Activated T-helper 1 cell treated with Interleukin-2 at 50 U/mL for 16 hours (primary cell): ENCODE data around the gene VPS26A.

Source experiments
- DNase-seq: peaks from one replicate; pipeline ENCODE4 v3.0.0-alpha.2; 2020; ENCODE audit warnings: low read depth

Gene VPS26A

GRCh38 chr10:69179089-69179742 lies 55.2 kb downstream of the VPS26A start:
- DNase-seq = peak; percentile 1

- DNase-seq = peak; percentile 69
Measured at GRCh38 chr10:69179743-69180524, 56.0 kb downstream of the VPS26A start, which contains the start of gene SUPV3L1. Gene SUPV3L1, plus strand, starts transcription at chr10:69180234. Its CDS starts 58 bp downstream, at chr10:69180292.

- no peak for DNase-seq
Measured at GRCh38 chr10:69180525-69181204, 56.7 kb downstream of the VPS26A start.

GRCh38 chr10:69181433-69181832 lies 57.5 kb downstream of the VPS26A start:
- DNase-seq = no peak

DNA sequence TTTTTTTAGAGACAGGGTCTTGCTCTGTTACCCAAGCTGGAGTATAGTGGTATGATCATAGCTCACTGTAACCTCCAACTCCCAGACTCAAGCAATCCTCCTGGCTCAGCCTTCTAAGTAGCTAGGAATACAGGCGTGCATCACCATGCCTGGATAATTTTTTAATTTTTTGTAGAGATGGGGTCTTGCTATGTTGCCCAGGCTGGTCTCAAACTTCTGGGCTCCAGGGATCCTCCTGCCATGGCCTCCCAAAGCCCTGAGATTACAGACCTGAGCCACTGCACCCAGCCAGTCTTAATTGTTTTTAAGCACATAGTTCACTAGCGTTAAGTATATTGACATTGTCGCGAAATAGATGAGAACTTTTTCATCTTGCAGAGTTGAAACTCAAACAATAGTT lies 58.0 kb downstream of the VPS26A start:
- DNase-seq = no peak

DNA sequence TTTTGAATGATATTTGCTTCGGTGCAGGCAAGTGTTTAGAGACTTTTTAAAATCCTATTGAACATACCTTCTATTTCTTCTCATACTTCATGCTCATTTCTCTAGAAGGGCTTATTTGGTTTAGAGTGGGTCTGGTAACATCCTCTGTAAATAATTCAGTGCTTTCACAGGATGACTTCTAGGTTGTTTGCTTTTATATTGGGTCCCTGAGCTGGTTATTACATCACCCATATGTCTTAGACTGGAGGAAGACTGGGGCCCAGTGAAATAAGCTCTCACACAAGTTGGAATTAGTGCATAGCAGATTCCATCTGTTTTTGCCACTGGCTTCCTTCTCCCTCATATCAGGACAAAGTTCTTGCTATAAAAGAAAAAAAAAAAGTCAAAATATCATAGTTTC lies 62.5 kb downstream of the VPS26A start:
- DNase-seq = no peak

DNA sequence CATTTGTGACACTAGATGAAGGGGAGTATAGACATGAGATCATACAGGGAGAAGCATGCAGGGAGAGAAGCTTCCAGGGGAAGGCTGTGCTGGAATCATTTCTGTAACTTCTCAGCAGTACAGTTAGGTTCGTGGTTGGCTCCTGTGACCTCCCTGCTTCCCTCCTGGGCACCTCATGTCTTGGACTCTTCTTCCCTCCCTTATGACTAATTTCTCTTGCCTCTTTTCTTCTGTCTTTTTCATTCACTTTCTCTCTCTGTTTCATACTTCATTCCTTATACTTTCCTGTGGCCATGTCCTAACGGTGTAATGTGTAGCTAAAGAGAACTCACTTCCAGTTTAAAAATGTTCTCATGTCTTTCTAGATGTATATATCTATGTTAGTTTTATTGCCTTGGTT lies 77.1 kb downstream of the VPS26A start:
- no peak for DNase-seq

GRCh38 chr10:69202332-69202731 lies 78.4 kb downstream of the VPS26A start:
- DNase-seq = no peak

DNA sequence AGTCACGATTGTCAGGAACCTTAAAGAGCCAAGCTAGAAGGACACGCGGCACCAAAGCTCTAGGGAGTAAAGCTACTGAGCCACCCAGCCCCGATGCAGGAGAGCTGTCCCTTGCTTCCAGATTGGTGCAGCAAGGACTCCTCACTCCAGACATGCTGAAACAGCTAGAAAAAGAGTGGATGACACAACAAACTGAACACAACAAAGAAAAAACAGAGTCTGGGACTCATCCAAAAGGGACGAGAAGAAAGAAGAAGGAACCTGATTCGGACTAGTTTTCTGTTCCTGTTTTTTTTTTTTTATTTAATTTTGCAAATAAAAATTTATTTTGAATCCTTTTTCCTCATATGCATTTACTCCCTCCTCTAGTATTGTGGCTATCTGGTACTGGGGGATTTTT lies 84.8 kb downstream of the VPS26A start:
- DNase-seq = no peak

- DNase-seq = no peak
Measured at GRCh38 chr10:69209787-69210484, 86.0 kb downstream of the VPS26A start.

- no peak for DNase-seq
Measured at GRCh38 chr10:69211104-69211503, 87.1 kb downstream of the VPS26A start.

DNA sequence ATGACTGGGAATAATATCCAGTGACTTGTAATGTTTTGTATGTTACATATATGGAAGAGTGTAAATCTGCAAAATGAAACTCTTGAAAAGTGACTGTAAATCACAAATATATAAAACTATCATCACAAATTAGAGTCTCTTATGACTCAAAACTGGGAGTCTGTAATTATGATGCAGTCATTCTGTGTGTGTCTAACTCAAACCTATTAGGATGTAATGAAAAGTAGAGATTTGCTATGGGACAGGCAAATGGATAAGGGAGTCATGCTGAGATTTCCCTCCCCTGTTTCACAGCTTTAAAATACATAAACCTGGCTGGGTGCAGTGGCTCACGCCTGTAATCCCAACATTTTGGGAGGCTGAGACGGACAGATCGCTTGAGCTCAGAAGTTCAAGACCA lies 87.5 kb downstream of the VPS26A start:
- DNase-seq = no peak

DNA sequence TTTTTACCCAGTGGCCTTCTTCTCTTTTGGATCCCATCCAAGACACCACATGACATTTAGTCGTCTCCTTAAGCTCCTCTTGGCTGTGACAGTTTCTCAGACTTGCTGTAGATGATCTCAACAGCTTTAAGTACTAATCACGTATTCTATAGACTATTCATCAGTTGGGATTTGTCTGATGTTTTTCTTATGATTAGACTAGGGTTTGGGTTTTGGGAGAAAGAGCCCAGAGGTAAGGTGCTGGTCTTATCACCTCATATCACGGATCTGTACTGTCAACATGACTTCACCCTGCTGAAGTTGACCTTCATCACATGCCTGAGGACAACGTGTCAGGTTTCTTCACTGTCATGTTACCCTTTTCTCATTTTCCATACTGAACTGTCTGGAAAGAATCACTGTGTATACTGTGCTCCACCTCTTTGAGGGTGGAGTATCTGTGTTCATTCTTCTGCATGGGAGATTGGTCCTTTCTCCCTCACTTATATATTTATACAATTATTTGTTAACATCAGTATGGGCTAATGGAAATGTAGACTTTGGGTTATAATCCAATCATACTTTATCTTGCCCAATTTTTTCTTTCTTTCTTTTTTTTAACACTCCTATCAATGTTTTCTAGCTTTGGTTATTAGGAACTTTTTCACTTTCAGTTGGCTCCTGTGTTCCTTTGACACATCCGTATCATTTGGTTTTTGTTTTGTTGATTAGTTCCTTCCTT lies 89.8 kb downstream of the VPS26A start:
- no peak for DNase-seq

DNA sequence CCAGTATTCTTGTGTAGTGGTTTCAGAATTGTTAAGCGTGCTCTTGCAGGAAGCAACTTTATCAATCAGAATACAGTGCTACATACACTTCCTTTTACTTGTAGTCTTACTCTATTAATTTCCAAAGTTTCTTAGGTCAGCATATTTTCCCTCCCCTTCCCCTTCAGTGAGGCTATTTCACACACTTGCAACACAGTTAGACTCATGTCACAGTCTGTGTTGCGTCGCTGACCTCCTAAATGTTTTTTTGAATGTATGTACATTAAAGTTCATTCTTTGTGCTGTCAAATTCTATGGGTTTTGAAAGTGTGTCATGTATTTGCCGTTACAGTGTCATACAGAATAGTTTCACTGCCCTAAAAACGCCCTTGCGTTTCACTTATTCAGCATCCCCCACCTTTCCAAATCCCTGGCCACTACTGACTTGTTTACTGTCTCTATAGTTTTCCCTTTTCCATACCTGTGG lies 90.7 kb downstream of the VPS26A start:
- no peak for DNase-seq

GRCh38 chr10:69215405-69216171 lies 91.6 kb downstream of the VPS26A start:
- no peak for DNase-seq

DNA sequence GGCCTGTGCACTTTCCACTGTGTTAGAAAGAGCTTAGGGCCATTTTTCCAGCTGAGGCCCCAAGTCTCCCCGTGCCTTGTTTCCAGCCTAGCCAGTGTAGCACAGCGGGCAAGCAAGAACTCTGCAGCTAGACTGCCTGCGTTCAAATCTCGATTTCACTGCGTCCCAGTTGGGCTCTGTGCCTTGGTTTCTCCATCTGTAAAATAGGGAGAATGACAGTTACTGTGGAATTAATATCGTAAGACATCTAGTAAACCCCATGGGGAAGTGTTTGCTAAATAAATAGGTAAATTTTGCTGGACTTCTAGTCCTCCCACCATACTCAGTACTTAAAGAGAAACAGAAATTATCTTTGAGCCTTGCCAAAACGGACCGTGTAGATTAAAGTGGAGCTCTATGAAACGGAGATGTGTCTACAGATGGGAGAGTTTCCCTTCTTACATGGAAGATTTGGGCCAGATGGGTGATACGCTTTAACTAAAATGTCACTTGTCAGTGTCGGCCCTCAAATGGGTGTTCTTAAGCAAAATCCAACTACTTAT lies 92.7 kb downstream of the VPS26A start:
- DNase-seq = no peak

- DNase-seq = no peak
Measured at GRCh38 chr10:69217119-69217754, 93.3 kb downstream of the VPS26A start.

GRCh38 chr10:69218831-69219230 lies 94.9 kb downstream of the VPS26A start:
- no peak for DNase-seq

- no peak for DNase-seq
Measured at GRCh38 chr10:69220041-69220451, 96.1 kb downstream of the VPS26A start, which contains the start of gene HKDC1. Gene HKDC1, plus strand, starts transcription at chr10:69220332. Its CDS starts 104 bp downstream, at chr10:69220436.

GRCh38 chr10:69220507-69220906 lies 96.5 kb downstream of the VPS26A start:
- no peak for DNase-seq
